PC-3 (cell line): ENCODE data around the gene KCNQ2.

ENCODE experiments used
- CTCF ChIP-seq: fragments of 300-600 bp; sonication (generic); conservative IDR thresholded peaks from 2 replicates; pipeline ENCODE4 v1.5.1; 2017; ENCODE audit warnings: antibody characterized with exemption, low read depth, mild to moderate bottlenecking, low read length
- EZH2 ChIP-seq: fragments of 300-600 bp; sonication (generic); IDR thresholded peaks from one replicate; pipeline ENCODE4 v1.6.1; 2017; ENCODE audit warnings: antibody characterized with exemption, mild to moderate bottlenecking, low read length; ENCODE audit not compliant: unreplicated experiment
- EZH2phosphoT487 ChIP-seq: fragments of 300-600 bp; sonication (generic); IDR thresholded peaks from 2 replicates; pipeline ENCODE4 v1.6.1; 2018; ENCODE audit warnings: mild to moderate bottlenecking, antibody characterized with exemption, low read length, borderline replicate concordance

- no peak for TF ChIP-seq EZH2
- TF ChIP-seq CTCF: no peak
- no peak for TF ChIP-seq EZH2phosphoT487
Observed at GRCh38 chr20:63363013-63363957, 109.2 kb downstream of the KCNQ2 start.
